DMS53 treated with DMSO at 0.1 percent for 48 hours (cell line): ENCODE data around the gene KDM4B.
"Not testable (repeated sequence)": the region's sequence is repeated elsewhere in the genome, so short reads cannot be mapped to it uniquely, and the experiment has no call there.

Experiments
- DNase-seq: peaks from one replicate; lab custom pipeline; 2025; ENCODE audit not compliant: unreplicated experiment; lab: John Stamatoyannopoulos, UW

Gene KDM4B

GRCh38 chr19:5160158-5160795 lies 191.4 kb downstream of the KDM4B start:
- not testable (repeated sequence) for DNase-seq

- not testable (repeated sequence) for DNase-seq
These were observed 196.2 kb downstream of the KDM4B start for GRCh38 chr19:5164845-5165696.

- no peak for DNase-seq
These were observed 196.7 kb downstream of the KDM4B start for GRCh38 chr19:5165697-5166019.

- no peak for DNase-seq
These were observed 197.3 kb downstream of the KDM4B start for GRCh38 chr19:5166262-5166661.

GRCh38 chr19:5170329-5170745 lies 201.4 kb downstream of the KDM4B start:
- DNase-seq, result no peak

- no peak for DNase-seq
These were observed 202.8 kb downstream of the KDM4B start for GRCh38 chr19:5171711-5172110.

DNA sequence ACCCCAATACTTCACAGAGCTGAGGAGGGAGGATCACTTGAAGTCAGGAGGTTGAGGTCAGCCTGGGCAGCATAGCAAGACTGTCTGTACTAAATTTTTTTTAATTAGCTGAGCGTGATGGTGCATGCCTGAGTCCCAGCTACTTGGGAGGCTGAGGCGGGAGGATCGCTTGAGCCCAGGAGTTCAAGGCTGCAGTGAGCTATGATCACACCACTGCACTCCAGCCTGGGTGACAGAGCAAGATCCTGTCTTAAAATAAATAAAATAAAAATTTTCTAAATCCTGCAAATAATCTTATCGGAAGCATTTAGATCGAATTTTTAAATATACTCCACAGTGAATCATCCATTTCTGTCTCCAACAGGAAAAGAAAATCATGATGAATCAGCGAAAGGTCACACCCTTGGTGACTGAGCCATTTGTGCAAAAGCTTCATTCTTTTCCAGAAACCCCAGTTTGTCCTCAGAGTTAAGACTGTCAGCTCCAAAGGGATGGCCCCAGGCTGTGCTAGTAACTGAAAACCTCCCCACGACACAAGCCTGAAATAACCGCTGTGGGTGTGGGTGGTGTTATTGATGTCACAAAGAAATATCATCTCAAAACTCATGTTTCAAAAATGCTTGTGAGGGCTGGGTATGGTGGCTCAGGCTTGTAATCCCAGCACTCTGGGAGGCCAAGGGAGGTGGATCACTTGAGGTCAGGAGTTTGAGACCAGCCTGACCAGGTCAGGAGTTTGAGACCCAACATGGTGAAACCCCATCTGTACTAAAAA lies 204.1 kb downstream of the KDM4B start:
- DNase-seq, result no peak

DNA sequence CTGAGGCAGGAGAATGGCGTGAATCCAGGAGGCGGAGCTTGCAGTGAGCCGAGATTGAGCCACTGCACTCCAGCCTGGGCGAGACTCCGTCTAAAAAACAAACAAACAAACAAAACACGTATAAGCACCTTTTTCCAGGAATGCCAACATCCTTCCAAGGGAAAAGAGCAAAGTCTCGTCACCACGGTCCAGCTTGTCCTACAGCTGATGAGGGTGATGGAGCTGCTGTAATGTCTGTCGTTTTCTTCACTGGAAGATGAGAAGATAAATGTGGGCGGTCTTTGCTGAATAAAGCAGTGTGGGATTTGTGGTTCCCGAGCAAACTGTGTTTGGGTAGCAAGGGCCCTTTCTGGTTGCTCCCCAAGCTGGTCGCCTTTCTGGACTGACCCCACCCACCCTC lies 205.1 kb downstream of the KDM4B start:
- no peak for DNase-seq

DNA sequence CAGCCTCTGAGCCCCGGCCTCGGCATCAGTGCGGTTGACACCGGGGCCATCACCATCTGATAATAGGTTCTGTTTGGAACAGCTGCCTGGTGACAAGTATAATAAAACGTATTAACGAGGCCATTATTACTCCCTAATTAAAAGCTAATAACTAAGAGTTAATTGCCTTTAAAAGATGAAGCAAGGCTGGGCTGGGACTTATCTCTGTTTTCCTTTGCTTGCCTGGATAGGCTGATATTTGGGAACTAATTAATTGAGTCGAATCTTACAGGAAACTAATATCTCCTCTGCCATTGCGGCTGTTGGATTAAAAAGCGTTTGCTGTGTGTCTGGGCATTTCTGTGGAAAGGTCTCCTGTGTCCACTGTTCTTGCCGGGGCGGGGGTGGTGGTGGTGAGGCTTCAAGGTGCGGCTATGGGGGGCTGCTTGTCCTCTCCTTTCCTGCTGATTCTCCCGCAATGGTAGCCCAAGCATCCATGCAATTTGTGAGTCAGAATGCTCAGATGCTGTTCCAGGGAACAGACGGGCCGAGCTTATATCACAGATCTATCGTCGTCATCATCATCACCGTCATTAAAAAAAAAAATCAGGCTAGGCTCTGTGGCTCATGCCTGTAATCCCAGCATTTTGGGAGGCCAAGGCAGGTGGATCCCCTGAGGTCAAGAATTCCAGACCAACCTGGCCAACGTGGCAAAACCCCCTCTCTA lies 209.0 kb downstream of the KDM4B start:
- no peak for DNase-seq

- no peak for DNase-seq
These were observed 209.9 kb downstream of the KDM4B start for GRCh38 chr19:5178841-5179240.

- DNase-seq, result no peak
These were observed 210.3 kb downstream of the KDM4B start for GRCh38 chr19:5179256-5179655.

DNA sequence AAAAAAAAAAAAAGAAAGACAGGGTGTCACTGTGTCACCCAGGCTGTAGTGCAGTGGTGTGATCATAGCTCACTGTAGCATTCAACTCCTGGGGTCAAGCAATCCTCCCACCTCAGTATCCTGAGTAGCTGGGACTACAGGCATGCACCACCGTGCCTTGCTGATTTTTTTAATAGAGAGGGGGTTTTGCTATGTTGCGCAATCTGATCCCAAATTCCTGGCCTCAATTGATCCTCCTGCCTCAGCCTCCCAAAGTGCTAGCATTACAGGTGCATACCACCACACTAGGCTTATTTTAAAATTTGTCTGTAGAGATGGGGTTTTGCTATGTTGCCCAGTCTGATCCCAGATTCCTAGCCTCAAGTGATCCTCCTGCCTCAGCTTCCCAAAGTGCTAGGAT lies 212.4 kb downstream of the KDM4B start:
- DNase-seq, result no peak

- no peak for DNase-seq
These were observed 213.8 kb downstream of the KDM4B start for GRCh38 chr19:5182751-5183150.

DNA sequence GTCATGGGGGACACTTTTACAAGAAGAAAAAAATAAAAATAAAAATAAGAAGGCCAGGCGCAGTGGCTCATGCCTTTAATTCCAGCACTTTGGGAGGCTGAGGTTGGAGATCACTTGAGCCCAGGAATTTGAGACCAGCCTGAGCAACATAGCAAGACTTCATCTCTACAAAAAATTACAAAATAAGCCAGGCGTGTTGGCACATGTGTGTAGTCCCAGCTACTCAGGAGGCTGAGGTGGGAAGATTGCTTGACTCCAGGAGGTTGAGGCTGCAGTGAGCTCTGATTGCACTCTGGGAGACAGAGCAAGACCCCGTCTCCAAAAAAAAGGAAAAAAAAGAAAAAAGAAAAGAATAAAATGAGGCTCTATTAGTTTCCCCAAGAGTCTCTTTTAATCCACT lies 214.7 kb downstream of the KDM4B start:
- DNase-seq, result no peak

- no peak for DNase-seq
These were observed 216.0 kb downstream of the KDM4B start for GRCh38 chr19:5184930-5185329.

GRCh38 chr19:5186293-5187050 lies 217.6 kb downstream of the KDM4B start:
- no peak for DNase-seq

- no peak for DNase-seq
These were observed 219.8 kb downstream of the KDM4B start for GRCh38 chr19:5188548-5189317.

DNA sequence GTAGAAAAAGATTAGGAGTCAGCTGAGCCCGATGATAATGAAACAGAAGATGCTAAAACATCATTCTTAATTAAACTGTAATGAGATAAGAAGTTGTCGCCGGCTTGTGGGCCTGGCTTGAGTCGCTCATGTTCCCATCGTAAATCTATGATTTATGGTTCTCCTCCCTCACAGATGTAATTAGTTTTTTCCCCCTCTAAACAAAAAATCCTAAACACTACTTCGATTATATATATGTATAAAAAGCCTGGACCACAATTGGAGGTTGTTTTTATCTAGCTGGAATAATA lies 220.3 kb downstream of the KDM4B start:
- DNase-seq, result no peak

DNA sequence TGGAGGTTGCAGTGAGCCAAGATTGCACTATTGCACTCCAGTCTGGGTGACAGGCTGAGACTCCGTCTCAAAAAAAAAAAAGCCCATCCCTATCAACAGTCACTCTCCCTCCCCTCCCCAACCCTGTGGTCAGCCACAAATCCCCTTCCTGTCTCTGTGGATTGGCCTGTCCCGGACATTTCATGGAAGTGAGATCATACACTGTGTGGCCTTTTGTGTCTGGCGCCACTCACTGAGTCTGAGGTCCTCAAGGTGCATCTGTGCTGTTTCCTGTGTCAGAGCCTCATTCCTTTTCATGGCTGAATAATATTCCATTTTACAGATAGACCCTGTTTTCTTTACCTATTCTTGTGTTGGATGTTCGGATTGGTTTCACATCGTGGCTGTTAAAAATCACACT lies 222.2 kb downstream of the KDM4B start:
- no peak for DNase-seq

GRCh38 chr19:5192568-5192967 lies 223.7 kb downstream of the KDM4B start:
- DNase-seq, result no peak
